Activated CD4-positive, CD25-positive, alpha-beta regulatory T cell treated with anti-CD3 and anti-CD28 coated beads, Interleukin-2, amount 50 U/mL, for 16 hours (primary cell): ENCODE data around the gene EEFSEC.

ENCODE experiments used
- DNase-seq: peaks from one replicate; pipeline ENCODE4 v3.0.0-alpha.2; 2020; ENCODE audit warnings: low read depth, low spot score

EEFSEC gene

GRCh38 chr3:128330214-128330842 lies 177.0 kb downstream of the EEFSEC start:
- no peak for DNase-seq

DNA sequence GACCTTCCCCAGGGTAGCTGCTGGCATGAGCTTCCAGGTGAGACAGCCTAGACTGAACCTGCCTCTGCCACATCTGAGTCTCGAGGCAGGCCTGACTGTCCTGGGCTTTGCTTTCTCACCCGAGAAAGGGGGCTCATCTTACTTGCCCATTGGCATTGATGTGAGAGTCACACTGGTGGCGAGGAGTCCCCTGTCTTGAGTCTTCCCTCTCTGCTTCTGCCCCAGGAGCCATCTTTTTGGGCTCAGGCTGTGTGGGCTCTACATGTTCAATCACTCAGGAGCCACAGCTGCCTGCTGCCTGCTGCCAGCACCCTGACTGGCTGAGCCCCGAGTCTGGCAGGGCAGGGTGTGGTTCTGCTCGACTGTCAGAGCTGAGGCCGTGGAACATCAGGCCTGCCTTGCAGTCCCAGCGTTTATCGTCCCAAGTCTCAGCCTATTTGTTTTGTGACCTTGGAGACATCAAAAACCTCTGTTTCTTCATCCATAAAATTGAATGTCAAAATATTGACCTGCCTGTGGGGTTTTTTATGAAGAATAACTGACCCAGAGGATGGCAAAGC lies 180.9 kb downstream of the EEFSEC start:
- DNase-seq = no peak

DNA sequence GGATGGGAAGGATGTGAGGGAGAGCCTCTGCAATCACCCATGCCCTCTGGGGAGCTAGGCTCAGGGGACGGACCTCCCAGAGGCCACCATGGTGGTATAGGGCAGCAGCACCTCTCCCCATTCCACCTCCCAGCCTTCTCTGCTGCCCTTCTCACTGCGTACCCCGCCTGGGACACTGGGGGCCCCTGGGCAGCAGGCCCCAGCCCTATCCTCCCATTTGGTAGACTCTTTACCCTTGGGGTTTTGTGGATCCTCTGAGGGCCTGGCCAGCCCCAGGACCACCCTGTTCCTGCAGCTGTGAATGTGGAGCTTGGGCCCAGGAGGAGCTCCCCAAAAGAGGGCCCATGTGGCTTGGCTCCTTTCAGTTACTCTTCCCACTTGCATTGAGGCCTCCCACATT lies 181.5 kb downstream of the EEFSEC start:
- DNase-seq = no peak

- DNase-seq = no peak
Observed at GRCh38 chr3:128335621-128336296, 182.5 kb downstream of the EEFSEC start.

GRCh38 chr3:128336337-128337156 lies 183.3 kb downstream of the EEFSEC start:
- no peak for DNase-seq

DNA sequence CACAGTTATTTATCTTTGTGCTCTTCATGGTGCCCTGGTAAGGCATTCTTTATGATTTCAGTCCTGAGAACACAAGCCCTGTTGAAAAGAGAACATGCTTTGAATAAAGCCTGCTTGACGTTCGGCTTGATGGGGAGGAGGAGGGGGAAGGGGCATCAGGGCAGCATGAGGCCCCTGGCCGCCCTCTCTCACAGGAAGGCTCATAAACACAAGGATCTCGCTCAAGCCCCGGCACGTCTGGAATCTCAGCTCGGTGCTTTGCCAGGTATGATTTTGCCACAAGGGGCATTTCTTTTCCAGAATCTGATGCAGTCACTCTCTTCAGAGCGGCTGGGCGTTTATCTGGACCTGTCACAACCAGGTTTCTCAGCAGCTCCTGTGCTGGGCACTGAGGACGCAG lies 184.0 kb downstream of the EEFSEC start:
- DNase-seq = no peak

- no peak for DNase-seq
Observed at GRCh38 chr3:128338536-128339330, 185.5 kb downstream of the EEFSEC start.

DNA sequence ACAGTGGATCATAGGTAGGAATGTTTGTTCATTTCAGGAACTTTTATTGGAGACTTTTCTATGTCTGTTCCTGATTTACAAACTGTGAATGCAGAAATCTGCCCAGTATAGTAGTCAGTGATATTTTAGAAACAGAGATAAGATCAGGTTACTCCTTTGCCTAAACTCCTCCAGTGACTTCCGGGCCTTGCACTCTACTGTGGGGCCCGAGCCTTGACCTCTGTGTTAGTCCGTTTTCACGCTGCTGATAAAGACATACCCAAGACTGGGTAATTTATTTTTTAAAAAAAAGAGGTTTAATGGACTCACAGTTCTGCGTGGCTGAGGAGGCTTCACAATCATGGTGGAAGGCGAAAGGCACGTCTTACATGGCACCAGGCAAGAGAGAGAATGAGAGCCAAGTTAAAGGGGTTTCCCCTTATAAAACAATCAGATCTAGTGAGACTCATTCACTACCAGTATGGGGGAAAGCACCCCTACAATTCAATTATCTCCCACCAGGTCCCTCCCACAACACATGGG lies 186.3 kb downstream of the EEFSEC start:
- no peak for DNase-seq

- no peak for DNase-seq
Observed at GRCh38 chr3:128340198-128340903, 187.1 kb downstream of the EEFSEC start.

DNA sequence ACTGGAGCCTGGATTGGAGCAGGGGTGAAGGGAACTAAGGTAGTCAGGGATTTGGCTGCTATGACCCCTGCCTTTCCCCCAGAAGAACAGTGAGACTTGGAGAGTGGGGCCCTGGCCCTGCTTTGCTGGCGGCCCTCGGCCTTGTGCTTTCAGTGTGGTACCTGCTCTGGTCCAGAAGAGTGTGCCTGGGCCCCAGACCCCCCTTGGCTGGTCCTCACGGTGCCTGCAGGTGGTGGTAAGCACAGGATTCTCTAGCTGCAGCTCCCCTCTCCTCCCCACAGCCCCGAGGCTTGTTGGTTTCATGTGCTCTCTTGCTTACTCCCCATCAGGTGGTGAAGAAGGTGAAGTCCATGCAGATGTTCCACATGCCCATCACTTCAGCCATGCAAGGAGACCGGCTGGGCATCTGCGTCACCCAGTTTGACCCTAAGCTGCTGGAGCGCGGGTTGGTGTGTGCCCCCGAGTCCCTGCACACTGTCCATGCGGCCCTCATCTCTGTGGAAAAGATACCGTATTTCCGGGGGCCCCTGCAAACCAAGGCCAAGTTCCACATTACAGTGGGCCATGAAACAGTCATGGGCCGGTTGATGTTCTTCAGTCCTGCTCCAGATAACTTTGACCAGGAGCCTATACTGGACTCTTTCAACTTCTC lies 187.7 kb downstream of the EEFSEC start:
- no peak for DNase-seq

GRCh38 chr3:128341659-128342395 lies 188.5 kb downstream of the EEFSEC start:
- no peak for DNase-seq

DNA sequence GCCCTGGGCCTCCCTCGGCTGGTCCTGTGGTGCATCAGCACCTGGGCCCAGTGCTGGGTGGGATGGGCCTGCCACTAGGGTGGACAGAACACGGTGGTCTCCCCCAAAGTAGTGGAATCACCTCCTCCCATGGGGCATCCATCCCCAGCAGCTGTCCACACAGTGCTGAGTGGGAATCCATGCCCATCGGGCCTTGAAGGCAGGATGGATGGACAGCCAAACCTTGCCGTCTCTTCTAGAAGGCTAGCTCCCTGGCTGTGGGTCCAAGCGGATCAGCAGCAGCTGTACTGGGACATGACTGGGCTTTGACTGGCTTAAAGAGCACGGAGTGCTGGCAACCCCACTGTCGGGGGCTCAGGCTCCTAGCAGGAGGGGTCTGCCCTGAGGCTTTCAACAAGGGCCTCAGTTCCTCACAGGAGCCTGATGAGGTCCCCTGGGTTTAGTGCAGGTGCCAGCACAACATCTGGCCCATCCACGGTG lies 189.5 kb downstream of the EEFSEC start:
- no peak for DNase-seq

- DNase-seq = no peak
Observed at GRCh38 chr3:128343287-128344051, 190.2 kb downstream of the EEFSEC start.

- DNase-seq = no peak
Observed at GRCh38 chr3:128344052-128344735, 190.9 kb downstream of the EEFSEC start.

DNA sequence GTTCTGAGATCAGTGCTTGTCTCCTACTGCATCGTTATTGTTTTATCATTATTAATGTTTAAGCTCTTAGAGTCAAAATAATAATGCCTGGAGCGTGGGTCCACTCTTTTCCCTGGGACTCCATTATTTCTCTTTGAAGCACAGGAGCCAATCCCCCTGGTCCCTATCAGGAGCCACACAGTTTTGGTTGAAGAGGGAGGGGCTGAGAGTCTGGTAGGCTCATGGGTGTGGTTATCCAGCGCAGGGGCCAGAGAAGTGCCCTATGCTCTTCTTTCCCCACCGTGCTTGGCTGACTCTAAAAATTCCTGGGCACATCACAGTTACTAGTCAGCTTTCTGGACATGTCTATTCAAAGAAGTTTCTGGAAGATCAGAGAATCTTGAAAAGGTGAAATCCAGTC lies 191.9 kb downstream of the EEFSEC start:
- DNase-seq = no peak

GRCh38 chr3:128346562-128346961 lies 193.3 kb downstream of the EEFSEC start:
- DNase-seq = no peak

GRCh38 chr3:128347282-128347681 lies 194.0 kb downstream of the EEFSEC start:
- no peak for DNase-seq

DNA sequence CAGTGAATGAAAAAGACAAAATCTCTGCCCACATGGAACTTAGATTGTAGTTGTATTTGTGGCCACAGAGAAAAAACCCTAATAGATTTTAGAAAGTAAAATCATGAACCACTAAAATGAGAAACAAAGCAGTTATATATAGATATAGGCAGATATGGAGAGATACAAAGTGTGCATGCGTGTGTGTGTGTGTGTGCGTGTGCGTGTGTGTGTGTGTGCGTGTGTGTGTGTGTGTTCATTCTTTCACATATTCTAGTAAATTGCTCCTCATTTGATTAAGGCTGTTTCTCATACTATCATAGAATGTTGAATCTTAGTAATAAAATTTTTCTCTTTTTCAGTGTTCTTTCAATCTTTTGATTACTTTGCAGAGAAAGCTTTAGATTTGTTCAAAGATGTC lies 194.8 kb downstream of the EEFSEC start:
- no peak for DNase-seq
